Putamen (tissue), 1 donor: ENCODE measurements around the gene PRELP.

Source experiments
- DNase-seq: peaks from one replicate; pipeline ENCODE4 v3.0.0-alpha.2; 2016; ENCODE audit warnings: low spot score

Gene PRELP

GRCh38 chr1:203526130-203526529, 50.5 kb downstream of the PRELP start:
- no peak for DNase-seq

DNA sequence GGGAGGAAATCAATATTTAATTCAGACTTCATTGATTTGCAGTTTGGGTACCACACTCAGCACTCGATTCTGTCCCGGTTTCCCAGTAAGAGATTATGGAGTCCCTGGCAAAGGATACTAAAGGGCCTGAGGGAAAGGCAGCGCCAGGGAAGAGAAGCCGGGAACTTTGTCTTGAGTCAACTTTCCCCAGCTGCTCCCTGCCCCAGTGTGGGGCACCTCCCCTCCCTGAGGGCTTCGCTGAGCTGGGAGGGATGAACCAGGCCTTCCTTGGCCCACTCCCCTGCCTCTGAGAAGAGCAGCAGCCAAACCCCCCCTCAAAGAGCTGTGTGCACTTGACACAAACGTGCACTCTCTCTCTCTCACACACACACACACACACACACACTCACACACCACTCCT, 51.0 kb downstream of the PRELP start:
- no peak for DNase-seq

- DNase-seq = no peak
Measured at GRCh38 chr1:203527013-203527412, 51.4 kb downstream of the PRELP start.

GRCh38 chr1:203528063-203528462, 52.5 kb downstream of the PRELP start:
- DNase-seq = no peak

DNA sequence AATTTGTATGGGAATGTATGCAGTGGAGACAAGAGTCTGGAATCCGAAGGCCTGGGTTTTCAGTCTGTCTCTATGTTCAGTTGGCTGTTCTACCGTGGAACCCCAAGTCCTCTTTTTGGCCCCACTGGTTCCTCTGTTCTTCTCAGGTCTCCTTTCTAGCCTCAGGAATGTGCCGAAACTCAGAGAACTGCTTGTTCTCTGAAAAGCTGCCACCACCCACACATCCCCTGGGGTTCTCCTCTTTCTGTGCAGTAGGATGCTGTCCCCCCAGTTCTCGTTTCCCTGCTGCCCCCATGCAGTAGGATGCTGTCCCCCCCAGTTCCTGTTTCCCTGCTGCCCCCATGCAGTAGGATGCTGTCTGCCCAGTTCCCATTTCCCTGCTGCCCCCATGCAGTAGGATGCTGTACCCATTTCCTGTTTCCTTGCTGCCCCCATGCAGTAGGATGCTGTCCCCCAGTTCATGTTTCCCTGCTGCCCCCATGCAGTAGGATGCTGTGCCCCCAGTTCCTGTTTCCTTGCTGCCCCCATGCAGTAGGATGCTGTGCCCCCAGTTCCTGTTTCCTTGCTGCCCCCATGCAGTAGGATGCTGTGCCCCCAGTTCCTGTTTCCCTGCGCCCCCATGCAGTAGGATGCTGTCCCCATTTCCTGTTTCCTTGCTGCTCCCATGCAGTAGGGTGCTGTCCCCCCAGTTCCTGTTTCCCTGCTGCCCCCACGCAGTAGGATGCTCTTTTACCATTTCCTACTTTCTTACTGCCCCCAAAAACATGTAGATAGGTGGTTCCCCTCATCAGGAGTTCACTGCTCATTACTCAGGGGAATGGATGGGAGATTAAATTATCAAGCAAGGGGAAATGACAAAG, 53.6 kb downstream of the PRELP start:
- no peak for DNase-seq

GRCh38 chr1:203531063-203531462, 55.5 kb downstream of the PRELP start:
- no peak for DNase-seq

- DNase-seq = no peak
Measured at GRCh38 chr1:203534012-203534411, 58.4 kb downstream of the PRELP start.

- DNase-seq = no peak
Measured at GRCh38 chr1:203534526-203534925, 58.9 kb downstream of the PRELP start.

- DNase-seq = no peak
Measured at GRCh38 chr1:203536575-203536974, 61.0 kb downstream of the PRELP start.

- no peak for DNase-seq
Measured at GRCh38 chr1:203536980-203537455, 61.4 kb downstream of the PRELP start.

DNA sequence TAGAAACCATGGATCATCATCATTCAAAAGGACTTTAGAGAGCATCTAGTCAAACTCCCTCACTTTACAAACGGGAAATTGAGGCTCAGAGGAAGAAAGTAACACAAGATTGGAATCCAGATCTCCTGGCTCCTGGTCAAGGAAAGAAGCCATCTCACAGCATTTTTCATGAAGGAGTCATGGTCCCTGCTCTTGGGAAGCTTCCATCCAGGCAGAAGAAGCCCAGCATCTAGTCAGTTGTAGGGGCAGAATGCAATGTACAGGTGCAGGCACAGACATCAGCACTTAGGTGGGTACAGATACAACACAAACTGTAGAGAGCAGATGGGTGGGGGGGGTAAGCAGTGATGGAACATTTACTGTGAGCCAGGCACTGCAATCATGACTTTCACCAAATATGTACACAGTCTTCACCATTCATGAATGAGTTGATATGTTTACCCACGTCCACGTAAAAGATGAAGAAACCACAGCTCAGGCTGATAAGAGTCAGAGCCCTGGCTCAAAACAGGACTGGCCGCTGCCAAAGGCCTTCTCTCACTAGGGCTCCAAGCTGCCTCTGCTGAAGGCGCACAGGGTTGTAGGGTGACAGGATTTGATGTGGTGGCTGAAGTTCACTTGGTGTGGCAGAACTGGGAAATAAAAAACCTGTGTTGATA, 62.3 kb downstream of the PRELP start:
- DNase-seq = no peak

DNA sequence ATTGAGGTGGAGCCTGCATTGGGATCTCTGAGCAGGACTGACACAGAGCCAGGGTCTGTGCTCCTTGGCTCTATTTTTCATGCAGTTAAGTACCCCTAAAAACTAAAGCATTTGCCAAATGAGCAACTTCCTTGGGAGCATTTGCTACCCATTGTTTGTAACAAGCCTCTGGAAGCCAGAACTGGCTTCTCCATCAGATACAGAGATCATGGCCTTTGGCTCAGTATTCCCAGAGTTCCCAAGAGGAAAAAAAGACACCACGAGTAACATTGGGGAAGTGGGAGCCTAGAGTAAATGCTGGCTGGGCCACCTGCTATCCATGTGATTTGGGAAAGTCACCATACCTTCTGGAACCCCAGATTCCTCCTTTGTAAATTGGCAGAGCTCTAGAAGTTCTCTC, 63.1 kb downstream of the PRELP start:
- no peak for DNase-seq

DNA sequence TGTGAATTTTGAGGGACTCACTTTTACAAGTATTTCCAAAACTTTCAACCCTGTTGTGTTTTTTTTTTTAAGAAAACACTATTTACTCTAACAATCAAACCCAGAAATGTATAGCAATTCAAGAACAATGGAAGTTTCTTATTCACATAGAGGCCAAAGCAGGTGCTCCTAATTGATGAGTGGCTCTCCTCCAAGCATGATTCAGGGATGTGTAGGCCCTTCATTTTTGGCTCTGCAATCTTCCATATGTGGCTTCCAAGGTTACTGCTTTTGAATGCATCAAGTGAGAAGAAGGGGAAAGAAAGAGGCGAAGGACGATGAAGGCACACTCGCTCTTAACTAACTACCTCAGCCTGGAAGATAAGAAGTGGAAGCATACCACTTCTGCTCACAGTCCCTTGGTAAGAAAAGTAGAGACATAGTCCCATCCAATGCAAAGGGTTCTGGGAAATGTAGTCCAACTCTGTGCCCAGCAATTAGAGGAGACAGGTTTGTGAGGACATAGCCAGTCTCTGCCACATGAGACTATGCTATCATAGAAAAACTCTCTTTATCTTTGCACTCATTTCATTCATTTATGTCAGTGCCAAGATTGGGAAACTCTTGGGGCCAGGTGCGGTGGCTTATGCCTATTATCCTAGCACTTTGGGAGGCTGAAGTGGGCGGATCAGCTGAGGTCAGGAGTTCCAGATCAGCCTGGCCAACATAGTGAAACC, 64.4 kb downstream of the PRELP start:
- DNase-seq = no peak
